GM12878 (cell line): ENCODE data around the gene KLF3.
"Not testable (repeated sequence)": the region's sequence is repeated elsewhere in the genome, so short reads cannot be mapped to it uniquely, and the experiment has no call there.

Source experiments
- BRCA1 ChIP-seq: IDR thresholded peaks from 2 replicates; pipeline ENCODE4 v1.6.1; 2011; ENCODE audit warnings: low read depth, low read length, improper control_type of control experiment
- CHD1 ChIP-seq: IDR thresholded peaks from 2 replicates; pipeline ENCODE4 v1.6.1; 2012; ENCODE audit warnings: low read depth, low read length, improper control_type of control experiment
- CTCF ChIP-seq, 3 experiments: IDR thresholded peaks in 2 of 3; conservative IDR thresholded peaks in 1 of 3; 2 replicates each; pipeline ENCODE4 v1.5.1; 2011; ENCODE audit warnings: low read depth in 3 of 3, low read length in 3 of 3, mild to moderate bottlenecking in 3 of 3, control low read depth in 2 of 3, moderate library complexity in 2 of 3, inconsistent platforms in 1 of 3, mixed read lengths in 1 of 3; ENCODE audit not compliant: control insufficient read depth in 2 of 3, insufficient read depth in 1 of 3; ENCODE audit errors: extremely low read depth in 1 of 3
- EP300 ChIP-seq, 2 experiments: fragments of 150-350 bp in 1 of 2; IDR thresholded peaks; 2 replicates each; pipeline ENCODE4 v1.6.1; 2011 to 2012; ENCODE audit warnings: low read depth in 2 of 2, low read length in 2 of 2, borderline replicate concordance in 1 of 2, improper control_type of control experiment in 1 of 2, inconsistent platforms in 1 of 2; ENCODE audit not compliant: control insufficient read depth in 1 of 2
- MYB ChIP-seq: fragments of 150-350 bp; IDR thresholded peaks from 2 replicates; pipeline ENCODE4 v1.6.1; 2014; ENCODE audit warnings: mild to moderate bottlenecking, low read depth, low read length, borderline replicate concordance
- MYC ChIP-seq: IDR thresholded peaks from 2 replicates; pipeline ENCODE4 v1.6.1; 2011; ENCODE audit warnings: mild to moderate bottlenecking, low read length, moderate library complexity, inconsistent platforms; ENCODE audit not compliant: insufficient read depth, insufficient replicate concordance, insufficient read length, severe bottlenecking
- SIN3A ChIP-seq: IDR thresholded peaks from 2 replicates; pipeline ENCODE4 v1.6.1; 2012; ENCODE audit warnings: low read depth, low read length, improper control_type of control experiment
- STAT3 ChIP-seq: IDR thresholded peaks from 2 replicates; pipeline ENCODE4 v1.6.1; 2011; ENCODE audit warnings: low read depth, low read length, improper control_type of control experiment
- ZNF207 ChIP-seq: fragments of 450-650 bp; IDR thresholded peaks from 2 replicates; pipeline ENCODE4 v1.6.1; 2014; ENCODE audit warnings: antibody characterized with exemption, mild to moderate bottlenecking, borderline replicate concordance

- not testable (repeated sequence) for TF ChIP-seq MYC; CTCF (IDR thresholded peaks at IDR 0.05 in 2 of 3, conservative IDR thresholded peaks at IDR 0.05 in 1 of 3; ENCODE audit: control insufficient read depth in 2 of 3, extremely low read depth in 1 of 3, insufficient read depth in 1 of 3, low read depth in 3 of 3, low read length in 3 of 3); SIN3A; CHD1; EP300 (IDR thresholded peaks at IDR 0.05; ENCODE audit: borderline replicate concordance in 1 of 2, control insufficient read depth in 1 of 2, low read depth in 2 of 2, low read length in 2 of 2); ZNF207; STAT3; BRCA1; MYB
These were observed 41.7 kb upstream of the KLF3 start for GRCh38 chr4:38622340-38622739.
